Nephron progenitor cell (in vitro differentiated cells): Measurements from ENCODE around the gene ANKMY2.

Experiments
- DNase-seq: peaks from one replicate; pipeline ENCODE4 v3.0.0; 2021
- H3K27ac Mint-ChIP-seq: 2 replicates; pipeline ENCODE4 v1.8.0; 2021; ENCODE audit warnings: mild to moderate bottlenecking, moderate library complexity, mixed read lengths
- H3K27me3 Mint-ChIP-seq: 2 replicates; pipeline ENCODE4 v1.8.0; 2021; ENCODE audit warnings: mild to moderate bottlenecking, low read depth, mixed read lengths; ENCODE audit not compliant: poor library complexity
- H3K36me3 Mint-ChIP-seq: 2 replicates; pipeline ENCODE4 v1.8.0; 2021; ENCODE audit warnings: low read depth, mixed read lengths
- H3K4me1 Mint-ChIP-seq: 2 replicates; pipeline ENCODE4 v1.8.0; 2021; ENCODE audit warnings: mixed read lengths
- H3K4me3 Mint-ChIP-seq: 2 replicates; pipeline ENCODE4 v1.8.0; 2021; ENCODE audit warnings: mild to moderate bottlenecking, moderate library complexity, mixed read lengths
- H3K9me3 Mint-ChIP-seq: 2 replicates; pipeline ENCODE4 v1.8.0; 2021; ENCODE audit warnings: mild to moderate bottlenecking, moderate library complexity, mixed read lengths
- CTCF ChIP-seq: fragments of 200-600 bp; sonication (generic); IDR thresholded peaks from 2 replicates; pipeline ENCODE4 v1.5.0; 2021; ENCODE audit warnings: antibody characterized with exemption

The ANKMY2 gene

DNA sequence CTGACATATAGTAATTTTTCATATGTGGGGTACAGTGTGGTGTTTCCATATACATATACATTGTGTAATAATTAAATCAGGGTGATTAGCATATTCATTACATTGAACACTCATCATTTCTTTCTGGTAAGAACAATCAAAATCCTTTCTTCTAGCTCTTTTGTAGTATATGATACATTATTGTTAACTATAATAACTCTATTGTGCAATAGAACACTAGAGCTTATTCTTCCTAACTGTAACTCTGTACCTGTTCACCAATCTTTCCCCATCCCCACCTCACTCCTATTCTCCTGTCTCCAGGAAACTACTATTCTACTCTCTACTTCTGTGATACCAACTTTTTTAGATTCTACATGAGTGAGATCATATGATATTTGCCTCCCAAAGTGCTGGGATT is 9.8 kb upstream of the ANKMY2 start:
- H3K27me3 Mint-ChIP-seq: no peaks in the 10 kb centered on the region
- TF ChIP-seq CTCF: no peak
- no peak overlapping the region for H3K4me3 Mint-ChIP-seq
- peaks cover 26% of the 10 kb centered on the region for H3K4me1 Mint-ChIP-seq
- DNase-seq: no peak
- H3K36me3 Mint-ChIP-seq: peaks cover 47% of the 10 kb centered on the region
- no peaks in the 10 kb centered on the region for H3K9me3 Mint-ChIP-seq
- H3K27ac Mint-ChIP-seq: no peak overlapping the region

- peaks cover 55% of the 10 kb centered on the region for H3K36me3 Mint-ChIP-seq
- H3K27me3 Mint-ChIP-seq: no peaks in the 10 kb centered on the region
- peak overlapping the region; percentile 4 for H3K27ac Mint-ChIP-seq
- TF ChIP-seq CTCF: no peak
- H3K9me3 Mint-ChIP-seq: no peaks in the 10 kb centered on the region
- DNase-seq: no peak
- no peak overlapping the region for H3K4me3 Mint-ChIP-seq
- peaks cover 42% of the 10 kb centered on the region for H3K4me1 Mint-ChIP-seq
Observed at GRCh38 chr7:16652888-16653287, 7.3 kb upstream of the ANKMY2 start.

DNA sequence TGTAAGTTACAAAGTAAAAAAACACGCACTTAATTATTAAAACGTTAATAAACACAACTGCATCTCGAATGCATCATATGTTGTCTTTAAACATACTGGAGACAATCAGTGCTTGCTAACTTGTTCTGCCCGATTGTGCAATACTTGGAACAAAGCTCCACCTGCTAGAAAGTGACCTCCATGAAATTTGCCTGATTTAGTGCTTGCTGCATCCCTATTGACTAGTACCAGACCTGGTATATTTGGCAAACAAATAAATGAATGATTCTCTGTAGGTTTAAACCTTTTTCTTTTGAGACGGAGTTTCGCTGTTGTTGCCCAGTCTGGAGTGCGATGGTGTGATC is 6.7 kb upstream of the ANKMY2 start:
- H3K27me3 Mint-ChIP-seq: no peaks in the 10 kb centered on the region
- DNase-seq: no peak
- no peaks in the 10 kb centered on the region for H3K9me3 Mint-ChIP-seq
- TF ChIP-seq CTCF: no peak
- peaks cover 42% of the 10 kb centered on the region for H3K4me1 Mint-ChIP-seq
- H3K36me3 Mint-ChIP-seq: peaks cover 48% of the 10 kb centered on the region
- no peak overlapping the region for H3K27ac Mint-ChIP-seq
- H3K4me3 Mint-ChIP-seq: no peak overlapping the region

DNA sequence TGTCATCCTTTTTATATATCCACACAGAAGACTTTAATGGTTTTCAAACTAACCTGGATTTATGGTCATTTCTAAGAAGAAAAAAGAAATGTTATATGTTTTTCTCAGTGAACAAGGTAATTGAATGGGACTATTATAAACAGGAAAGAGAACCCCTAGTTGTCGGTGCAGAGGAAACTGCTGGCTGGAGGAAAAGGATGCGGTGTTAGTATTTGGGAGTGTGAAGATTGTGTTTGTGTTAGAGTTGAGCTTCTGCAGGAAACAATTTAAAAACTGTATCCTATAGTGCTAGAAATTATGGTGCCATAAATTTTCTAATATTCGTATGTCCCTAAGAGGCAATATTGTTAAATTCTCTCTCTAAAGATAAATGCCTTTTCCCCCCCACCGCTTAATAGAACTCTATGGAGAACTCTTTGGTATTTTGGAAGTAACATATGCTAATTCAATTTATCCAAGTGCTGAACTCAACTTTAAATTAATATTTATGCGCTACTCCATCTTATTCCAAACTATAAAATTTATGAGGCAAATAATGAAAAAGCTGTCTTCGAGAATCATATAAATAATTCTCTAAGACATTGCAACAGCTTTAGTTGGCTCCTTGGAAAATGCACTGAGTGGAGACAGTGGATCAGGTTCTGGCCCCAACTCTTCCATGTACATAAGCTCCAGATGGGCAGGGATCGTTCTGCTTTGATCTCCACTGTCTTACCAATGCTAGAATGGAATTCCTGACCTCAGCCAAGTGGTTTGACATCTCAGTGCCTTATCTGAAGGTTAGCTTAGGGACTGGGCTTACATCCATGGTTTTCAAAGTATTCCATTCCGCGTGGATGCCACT is 6.1 kb upstream of the ANKMY2 start:
- no peak for TF ChIP-seq CTCF
- Mint-ChIP-seq H3K36me3 (peaks cover 42% of the 10 kb centered on the region), H3K27me3 (no peaks in the 10 kb centered on the region), H3K27ac (no peak overlapping the region), H3K4me3 (no peak overlapping the region), H3K4me1 (peaks cover 47% of the 10 kb centered on the region), H3K9me3 (no peaks in the 10 kb centered on the region)
- no peak for DNase-seq

DNA sequence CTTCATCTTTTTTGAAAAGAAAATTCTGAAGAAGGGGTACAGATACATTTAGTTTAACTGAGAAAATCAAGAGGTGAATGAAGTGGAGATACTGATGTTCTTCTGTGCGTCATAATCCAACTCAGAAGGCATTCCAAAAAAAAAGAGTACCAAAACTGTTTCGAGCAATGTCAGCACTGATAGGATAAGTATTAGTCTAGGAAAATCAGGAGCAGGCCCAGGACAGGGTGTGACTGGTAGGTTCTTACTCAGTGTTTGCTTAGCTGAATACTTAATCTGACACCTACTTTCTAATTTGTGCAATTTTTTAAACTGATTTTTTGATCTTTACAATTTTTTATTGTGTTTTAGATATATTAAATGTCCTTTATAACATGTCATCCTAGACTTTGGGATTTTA is 4.7 kb upstream of the ANKMY2 start:
- Mint-ChIP-seq H3K9me3 (no peaks in the 10 kb centered on the region), H3K27me3 (no peaks in the 10 kb centered on the region), H3K27ac (no peak overlapping the region), H3K4me3 (no peak overlapping the region), H3K4me1 (peaks cover 49% of the 10 kb centered on the region), H3K36me3 (peaks cover 30% of the 10 kb centered on the region)
- no peak for DNase-seq
- TF ChIP-seq CTCF: no peak

GRCh38 chr7:16649196-16649595 is 3.6 kb upstream of the ANKMY2 start:
- TF ChIP-seq CTCF: no peak
- Mint-ChIP-seq H3K27ac (no peak overlapping the region), H3K9me3 (no peaks in the 10 kb centered on the region), H3K36me3 (peaks cover 30% of the 10 kb centered on the region), H3K4me3 (peak overlapping the region; percentile 98), H3K27me3 (no peaks in the 10 kb centered on the region), H3K4me1 (peaks cover 54% of the 10 kb centered on the region)
- DNase-seq: no peak
